Urinary bladder (tissue), 4 donors: ENCODE measurements around the gene JAKMIP1. TPM values are rescaled to one million over a fixed set of nuclear protein-coding genes. Genes with fewer than 3 reads are reported as not detected.

ENCODE experiments used
- DNase-seq: peaks from one replicate; pipeline ENCODE4 v3.0.0-alpha.2; 2015; ENCODE audit errors: extremely low spot score
- H3K27ac ChIP-seq: one replicate; pipeline ENCODE4 v1.5.1; 2013; ENCODE audit warnings: low read depth, mild to moderate bottlenecking, moderate library complexity
- H3K36me3 ChIP-seq: one replicate; pipeline ENCODE4 v1.6.1; 2013; ENCODE audit warnings: mild to moderate bottlenecking, moderate library complexity; ENCODE audit not compliant: insufficient read depth
- H3K4me1 ChIP-seq: one replicate; pipeline ENCODE4 v1.6.1; 2013; ENCODE audit warnings: mild to moderate bottlenecking, moderate library complexity; ENCODE audit not compliant: insufficient read depth
- H3K4me3 ChIP-seq: one replicate; pipeline ENCODE4 v1.5.1; 2013; ENCODE audit warnings: low read depth, low read length
- WGBS: extraction: QIAGEN DNeasy Blood & Tissue Kit; methylation state at CpG from one replicate; pipeline ENCODE4 v1.1.7; 2013; 5-methylcytosine and 5-hydroxymethylcytosine counted together
- polyA plus RNA-seq: library from polyadenylated mRNA; stranded (reverse); fragments of 200-250 nt; gene quantifications from one replicate; pipeline ENCODE4 v1.2.3, GENCODE V29; 2013
- total RNA-seq: library from RNA; depleted of rRNA; stranded (reverse); fragments of >200 nt; gene quantifications from one replicate; pipeline ENCODE4 v1.2.3, GENCODE V29; 2014
- donor health status: healthy with polysubstance abuse.
- donor health status: healthy.

JAKMIP1 gene
- total and polyA plus RNA-seq, 2 donors: 0.58 to 0.61 TPM

DNA sequence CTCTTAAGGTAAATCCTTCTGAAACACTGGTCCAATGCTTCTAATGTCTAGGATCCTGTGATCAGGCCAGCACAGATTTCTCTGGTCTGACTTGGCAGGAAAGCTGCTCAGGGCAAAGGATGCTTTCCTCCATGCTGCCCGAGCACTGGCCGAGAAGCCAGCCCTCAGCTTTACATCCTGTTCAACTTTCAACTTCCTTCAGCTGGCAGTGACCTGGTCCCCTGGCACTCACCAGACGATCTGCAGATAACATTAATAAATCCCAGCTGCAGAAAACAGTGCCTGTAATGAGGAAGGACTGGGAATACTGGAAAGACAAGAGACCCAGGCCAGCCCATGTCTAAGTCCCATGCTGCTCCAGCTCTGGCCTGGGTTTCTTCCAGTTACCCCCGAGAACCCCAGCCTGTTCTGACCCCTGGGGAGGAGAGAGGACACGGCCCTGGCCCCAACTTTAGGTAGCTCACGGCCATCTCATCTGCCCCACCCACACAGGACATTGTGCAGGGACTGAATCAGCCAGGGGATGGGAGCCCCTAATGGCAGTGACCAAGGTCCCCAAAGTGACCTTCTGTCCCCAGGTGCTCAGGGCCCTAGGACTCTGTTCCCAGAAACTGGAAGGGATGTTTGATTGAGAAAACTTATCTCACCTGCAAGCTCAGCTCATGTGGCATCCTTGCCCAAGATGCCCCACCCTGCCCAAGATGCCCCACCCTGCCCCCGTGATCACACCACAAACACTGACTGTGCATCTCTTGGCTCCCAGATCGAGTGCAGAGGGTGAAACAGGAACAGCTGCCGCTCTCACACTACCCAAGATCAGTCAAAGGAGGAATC, 28.0 kb downstream of the JAKMIP1 start:
- no peaks in the 10 kb centered on the region for H3K36me3 ChIP-seq
- H3K27ac ChIP-seq: no peak overlapping the region
- DNase-seq: no peak
- H3K4me1 ChIP-seq: no peaks in the 10 kb centered on the region
- H3K4me3 ChIP-seq: no peak overlapping the region
- 48% methylated on average over 9 of the region's 9 CpGs for WGBS

DNA sequence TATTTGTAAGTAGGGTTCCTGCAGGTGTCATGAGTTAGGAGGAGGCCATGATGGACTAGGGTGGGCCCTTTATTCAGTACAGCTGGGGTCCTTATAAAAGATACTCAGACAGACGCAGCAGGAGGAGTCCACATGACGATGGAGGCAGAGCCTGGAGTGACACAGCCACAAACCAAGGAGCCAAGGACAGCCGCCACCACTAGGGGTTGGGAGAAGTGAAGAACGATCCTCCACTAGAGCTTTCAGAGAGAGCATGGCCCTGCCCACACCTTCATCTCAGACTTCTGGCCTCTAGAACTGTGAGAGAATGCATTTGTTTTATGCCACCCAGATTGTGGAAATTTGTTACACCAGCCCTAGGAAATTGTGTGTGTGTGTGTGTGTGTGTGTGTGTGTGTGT, 31.1 kb downstream of the JAKMIP1 start:
- no peak overlapping the region for H3K4me3 ChIP-seq
- no peaks in the 10 kb centered on the region for H3K4me1 ChIP-seq
- no peaks in the 10 kb centered on the region for H3K36me3 ChIP-seq
- 78% methylated on average over 4 of the region's 4 CpGs for WGBS
- no peak for DNase-seq
- H3K27ac ChIP-seq: no peak overlapping the region

DNA sequence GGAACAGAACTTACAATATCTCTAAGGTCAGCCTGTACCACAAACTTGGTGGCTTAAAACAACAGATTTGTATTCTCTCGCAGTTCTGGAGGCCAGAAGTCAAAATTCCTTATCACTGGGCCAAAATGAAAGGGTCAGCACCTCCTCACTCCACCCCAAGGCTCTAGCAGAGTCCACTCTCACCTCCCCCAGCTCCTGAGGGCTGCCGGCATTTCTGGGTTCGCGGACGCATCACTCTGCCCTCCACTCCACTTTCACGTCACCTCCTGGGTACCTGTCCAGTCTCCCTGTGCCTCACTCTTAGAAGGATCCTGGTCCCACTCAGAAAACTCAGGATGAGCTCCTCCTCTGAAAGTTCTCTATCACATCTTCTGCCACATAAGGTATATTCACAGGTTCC, 34.6 kb downstream of the JAKMIP1 start:
- WGBS: 91% methylated on average over 6 of the region's 6 CpGs
- H3K4me3 ChIP-seq: no peak overlapping the region

DNA sequence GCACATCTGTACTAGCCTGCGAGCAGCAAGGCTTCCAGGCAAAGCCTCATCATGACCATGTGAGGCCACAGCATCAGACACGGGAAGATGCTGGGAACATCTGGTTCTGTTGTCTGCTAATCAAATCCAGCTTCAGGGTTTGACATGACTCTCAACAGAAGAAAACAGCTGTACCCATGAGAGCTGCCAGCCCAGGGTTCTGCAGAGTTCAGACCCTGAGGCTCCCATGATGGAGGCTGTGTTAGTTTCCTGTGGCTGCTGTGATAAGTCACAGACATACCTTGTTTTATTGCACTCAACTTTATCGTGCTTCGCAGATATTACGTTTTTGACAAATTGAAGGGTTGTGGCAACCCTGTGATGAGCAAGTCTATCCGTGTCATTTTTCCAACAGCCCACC, 37.5 kb downstream of the JAKMIP1 start:
- WGBS: 78% methylated on average over 6 of the region's 6 CpGs

More for the DNA sequence above, 34.6 kb downstream of the JAKMIP1 start:
- no peak overlapping the region for H3K27ac ChIP-seq
- no peak for DNase-seq
- no peaks in the 10 kb centered on the region for H3K4me1 ChIP-seq
- no peaks in the 10 kb centered on the region for H3K36me3 ChIP-seq

DNA sequence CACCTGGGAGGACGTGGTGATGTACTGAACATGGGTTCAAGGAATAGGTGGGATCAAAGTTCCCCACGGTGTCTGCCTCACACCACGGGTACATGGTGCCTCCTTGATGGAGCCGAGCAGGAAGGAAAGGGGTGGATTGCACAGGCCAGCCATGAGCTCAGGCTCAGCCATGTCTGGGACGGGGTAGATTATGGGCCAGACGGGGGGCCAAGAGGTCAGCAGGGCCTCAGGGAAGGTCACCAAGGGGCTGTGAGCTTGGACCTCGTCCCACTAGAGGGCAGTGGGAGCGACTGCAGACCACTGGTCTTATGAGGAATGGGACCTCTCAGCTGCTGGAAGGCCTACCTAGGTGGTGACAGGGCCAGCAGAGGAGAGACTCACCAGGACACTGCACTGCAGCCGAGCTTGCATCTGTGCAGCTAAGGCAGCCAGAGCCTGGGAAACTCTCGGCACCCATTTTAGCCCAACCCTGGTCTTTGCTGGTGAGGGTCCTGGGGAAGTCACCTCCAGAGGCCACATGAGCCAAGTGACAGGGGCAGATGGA, 38.4 kb downstream of the JAKMIP1 start:
- DNase-seq: no peak
- Histone ChIP-seq H3K4me3 (no peak overlapping the region), H3K27ac (no peak overlapping the region), H3K36me3 (no peaks in the 10 kb centered on the region), H3K4me1 (no peaks in the 10 kb centered on the region)
- 81% methylated on average over 10 of the region's 10 CpGs for WGBS

More for the DNA sequence above, 37.5 kb downstream of the JAKMIP1 start:
- no peak for DNase-seq
- Histone ChIP-seq H3K4me1 (no peaks in the 10 kb centered on the region), H3K27ac (no peak overlapping the region), H3K4me3 (no peak overlapping the region), H3K36me3 (no peaks in the 10 kb centered on the region)

DNA sequence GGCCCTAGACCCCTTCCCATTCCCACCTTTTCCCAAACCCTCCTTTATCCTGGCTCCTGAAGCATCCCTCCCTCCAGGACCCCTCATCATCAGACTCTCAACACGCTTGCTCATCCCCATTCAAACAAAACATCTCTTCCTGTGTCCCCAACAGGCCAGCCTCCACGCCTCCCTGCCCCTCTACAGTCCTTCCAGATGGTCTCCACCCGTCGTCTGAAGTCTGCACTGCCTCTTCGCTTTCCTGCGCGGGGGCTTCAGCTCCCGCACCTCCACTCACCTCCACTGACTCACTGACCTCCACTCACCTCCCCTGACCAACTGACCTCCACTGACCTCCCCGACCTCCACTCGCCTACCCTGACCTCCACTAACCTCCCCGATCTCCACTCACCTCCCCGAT, 39.8 kb downstream of the JAKMIP1 start:
- 86% methylated on average over 12 of the region's 12 CpGs for WGBS
- H3K4me3 ChIP-seq: no peak overlapping the region
- H3K27ac ChIP-seq: no peak overlapping the region
- H3K36me3 ChIP-seq: no peaks in the 10 kb centered on the region
- no peaks in the 10 kb centered on the region for H3K4me1 ChIP-seq
- DNase-seq: no peak

DNA sequence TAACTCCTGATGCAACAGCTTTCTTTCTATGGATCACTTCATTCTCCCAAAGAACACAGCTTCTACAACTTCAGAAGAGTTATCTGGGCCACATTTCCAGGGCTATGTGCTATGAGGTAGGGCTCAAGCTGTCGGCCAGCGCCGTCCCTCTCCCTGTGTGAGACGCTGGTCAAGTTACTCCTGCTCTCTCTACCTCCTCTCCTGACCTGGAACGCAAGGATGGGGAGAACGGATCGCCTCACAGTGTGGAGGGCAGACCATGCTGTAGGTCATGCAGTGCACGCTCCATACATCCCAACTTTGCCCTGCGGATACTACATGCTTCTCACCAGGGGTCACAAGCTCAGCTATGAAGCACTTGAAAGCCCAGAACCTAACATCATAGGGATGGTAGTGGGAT, 42.4 kb downstream of the JAKMIP1 start:
- 87% methylated on average over 9 of the region's 9 CpGs for WGBS
- Histone ChIP-seq H3K36me3 (no peaks in the 10 kb centered on the region), H3K4me3 (no peak overlapping the region), H3K27ac (no peak overlapping the region), H3K4me1 (no peaks in the 10 kb centered on the region)
- DNase-seq: no peak

DNA sequence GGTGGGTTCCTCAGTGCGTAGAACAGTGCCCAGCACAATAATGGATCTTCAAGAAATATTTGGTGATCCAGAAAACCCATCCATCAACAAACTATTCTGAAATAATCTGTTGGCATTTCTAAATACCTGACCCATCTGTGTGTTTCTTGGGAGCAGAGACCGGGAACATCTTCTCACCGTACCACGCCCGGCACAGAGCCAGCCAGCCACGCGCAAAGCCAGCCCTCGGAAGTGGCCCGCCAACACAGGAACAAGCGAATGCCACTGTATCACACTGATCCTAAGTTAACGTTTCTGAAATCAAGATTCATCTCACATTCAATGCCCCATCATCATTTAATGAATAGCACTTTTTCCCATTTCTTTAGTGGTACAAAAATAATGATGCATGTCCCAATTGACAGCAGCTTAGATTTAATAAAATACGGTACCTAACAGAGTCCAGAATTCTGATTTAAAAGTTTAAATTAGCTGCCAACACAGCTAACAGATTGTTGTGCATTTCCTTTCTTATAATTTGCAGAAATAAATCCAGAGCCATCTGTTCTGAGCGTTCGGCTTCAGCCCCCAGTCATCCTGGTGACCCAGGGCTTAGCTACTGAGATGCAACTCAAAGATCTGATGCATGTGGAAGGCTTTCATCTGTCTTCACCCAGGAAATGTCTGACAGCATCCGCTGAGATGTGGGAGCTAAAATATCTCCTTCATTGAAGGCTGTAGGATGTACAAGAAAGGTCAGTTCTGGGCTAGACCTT, 44.2 kb downstream of the JAKMIP1 start:
- DNase-seq: no peak
- WGBS: 89% methylated on average over 15 of the region's 15 CpGs
- H3K4me3 ChIP-seq: no peak overlapping the region
- no peaks in the 10 kb centered on the region for H3K36me3 ChIP-seq
- no peaks in the 10 kb centered on the region for H3K4me1 ChIP-seq
- H3K27ac ChIP-seq: no peak overlapping the region

DNA sequence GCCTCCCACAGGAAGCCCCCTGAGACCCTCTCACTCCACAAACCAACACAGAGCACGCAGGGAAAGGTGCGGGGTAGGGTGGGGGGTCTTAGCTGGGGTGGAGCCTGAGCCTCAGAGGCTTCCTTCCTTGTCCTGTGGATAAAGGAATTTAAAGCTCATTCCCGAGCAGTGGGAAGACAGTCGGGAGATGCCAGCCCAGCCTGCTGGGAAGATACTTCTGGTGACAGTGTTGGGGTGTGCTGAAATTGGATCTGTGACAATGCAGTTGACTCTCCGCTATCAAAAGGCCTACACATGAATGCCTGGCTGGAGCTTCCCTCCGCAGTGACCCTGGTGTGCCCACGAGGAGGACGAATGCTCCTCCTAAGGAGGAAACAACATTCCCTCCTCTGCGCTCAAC, 45.5 kb downstream of the JAKMIP1 start:
- DNase-seq: no peak
- Histone ChIP-seq H3K4me3 (no peak overlapping the region), H3K27ac (no peak overlapping the region), H3K36me3 (no peaks in the 10 kb centered on the region), H3K4me1 (no peaks in the 10 kb centered on the region)
- 44% methylated on average over 9 of the region's 9 CpGs for WGBS

DNA sequence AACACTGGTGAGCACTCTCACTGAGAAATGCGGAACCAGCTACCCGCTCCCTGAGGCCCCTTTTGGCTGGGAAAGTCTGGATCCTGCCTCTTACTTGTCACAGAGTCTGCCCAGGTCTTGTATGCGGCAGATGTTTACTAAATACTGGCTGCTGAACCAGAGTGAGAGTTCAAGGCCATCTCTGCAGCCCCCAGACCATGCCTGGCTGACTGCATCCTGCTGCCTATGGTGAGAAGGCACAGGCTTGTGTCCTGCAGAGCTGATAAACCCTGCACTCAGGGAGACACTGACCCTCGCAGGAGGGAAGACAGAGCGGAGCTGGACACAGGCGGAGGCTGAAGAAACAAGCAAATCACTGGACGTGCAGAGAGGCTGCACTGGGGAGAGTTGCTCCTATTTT, 46.5 kb downstream of the JAKMIP1 start:
- no peak for DNase-seq
- WGBS: 37% methylated on average over 7 of the region's 7 CpGs
- Histone ChIP-seq H3K4me3 (no peak overlapping the region), H3K36me3 (no peaks in the 10 kb centered on the region), H3K4me1 (no peaks in the 10 kb centered on the region), H3K27ac (no peak overlapping the region)

DNA sequence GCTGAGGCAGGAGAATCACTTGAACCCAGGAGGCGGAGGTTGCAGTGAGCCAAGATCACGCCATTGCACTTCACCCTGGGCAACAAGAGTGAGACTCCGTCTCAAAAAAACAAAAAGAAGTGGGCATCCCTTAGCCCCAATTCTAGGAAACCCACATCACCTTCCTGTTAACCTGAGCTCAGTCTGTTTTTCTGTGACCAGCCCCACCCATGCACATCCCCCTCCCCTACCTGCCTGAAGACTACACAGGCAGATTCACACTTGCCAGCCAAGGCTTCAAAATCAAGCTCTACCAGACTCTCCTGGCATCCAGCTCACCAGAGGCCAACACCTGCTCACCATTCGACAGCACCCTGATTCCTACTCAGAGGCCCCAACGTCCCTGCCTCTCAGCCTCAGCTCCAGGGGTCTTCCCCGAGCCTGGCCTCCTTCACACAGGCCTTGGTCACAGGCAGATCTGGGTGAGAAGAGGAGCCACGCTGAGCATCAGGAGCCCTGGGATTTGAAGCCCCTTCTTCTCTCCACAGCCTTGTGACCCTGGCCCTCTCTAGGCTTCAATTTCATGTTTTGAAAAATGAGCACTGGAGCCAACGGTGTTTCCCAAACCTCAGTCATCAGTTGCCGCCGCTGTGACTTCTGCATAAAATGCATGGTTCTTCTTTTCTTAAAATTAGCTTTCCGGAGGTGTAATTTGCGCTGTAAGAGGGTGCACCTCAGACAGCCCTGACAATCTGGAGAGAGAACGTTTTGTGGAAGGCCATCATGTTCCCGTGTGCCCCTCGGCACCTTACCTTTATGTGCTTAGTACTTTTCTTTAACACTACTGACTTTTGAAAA, 47.3 kb downstream of the JAKMIP1 start:
- no peaks in the 10 kb centered on the region for H3K36me3 ChIP-seq
- no peaks in the 10 kb centered on the region for H3K4me1 ChIP-seq
- 75% methylated on average over 15 of the region's 15 CpGs for WGBS
- no peak for DNase-seq
- H3K27ac ChIP-seq: no peak overlapping the region
- no peak overlapping the region for H3K4me3 ChIP-seq

DNA sequence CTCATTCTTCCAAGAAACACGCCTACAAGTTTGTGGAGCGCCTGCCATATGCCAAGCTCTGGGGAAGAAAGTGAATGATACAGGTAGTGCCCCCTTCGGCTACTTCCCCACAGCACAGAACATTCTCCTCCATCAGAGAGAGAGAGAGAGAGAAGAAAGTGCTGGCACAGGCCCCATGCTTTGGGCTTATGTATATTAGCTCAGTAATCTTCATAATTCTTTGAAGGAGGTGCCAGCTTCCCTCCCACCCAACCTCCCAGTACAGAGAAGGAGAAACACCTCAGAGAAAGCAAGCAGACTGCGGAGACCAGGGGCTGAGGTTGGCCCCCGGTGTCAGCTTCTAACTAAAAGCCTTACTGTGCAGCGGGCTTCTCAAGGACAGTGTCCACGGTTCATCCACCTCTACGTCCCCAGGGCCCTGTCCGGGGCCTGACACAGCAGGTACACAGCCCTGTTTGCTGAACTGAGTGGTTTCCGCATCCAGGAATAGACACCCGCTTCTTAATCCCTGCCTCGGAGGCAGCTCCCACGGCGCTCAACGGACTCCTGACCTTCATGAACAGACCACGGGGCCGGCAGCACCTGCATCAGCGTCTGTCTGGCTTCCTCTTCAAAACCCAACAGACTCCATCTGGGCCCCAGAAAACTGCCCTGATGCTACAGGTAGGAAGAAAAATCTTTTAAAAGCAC, 50.2 kb downstream of the JAKMIP1 start:
- H3K4me3 ChIP-seq: no peak overlapping the region
- WGBS: 81% methylated on average over 18 of the region's 18 CpGs
- no peak overlapping the region for H3K27ac ChIP-seq
- no peaks in the 10 kb centered on the region for H3K36me3 ChIP-seq
- H3K4me1 ChIP-seq: no peaks in the 10 kb centered on the region
- no peak for DNase-seq
